Aorta (tissue), 5 donors: ENCODE measurements around the gene ADPRH. TPM values are rescaled to one million over a fixed set of nuclear protein-coding genes. Genes with fewer than 3 reads are reported as not detected.
A peak's percentile ranks its signal among the peaks of the same experiment; 100 is the strongest.

ENCODE experiments used
- ATAC-seq: fragments of 200-7000 bp; cut with Tn5 transposase; one replicate; pipeline ENCODE4 v1.9.1; 2022; ENCODE audit warnings: moderate library complexity; ENCODE audit not compliant: low FRiP score
- DNase-seq, 2 donors: peaks; one replicate each; pipeline ENCODE4 v3.0.0-alpha.2; 2020
- H3K27ac ChIP-seq, 2 donors: one replicate each; pipeline ENCODE4 v1.5.1; 2013; ENCODE audit warnings: low read length in 2 of 2, mild to moderate bottlenecking in 2 of 2, moderate library complexity in 2 of 2, control low read depth in 1 of 2, inconsistent platforms in 1 of 2, low read depth in 1 of 2
- H3K27me3 ChIP-seq, 2 donors: one replicate each; pipeline ENCODE4 v1.6.1; 2013; ENCODE audit warnings: control low read depth in 1 of 2, low read length in 1 of 2, mild to moderate bottlenecking in 1 of 2, moderate library complexity in 1 of 2; ENCODE audit not compliant: insufficient read depth in 2 of 2, control insufficient read depth in 1 of 2
- H3K36me3 ChIP-seq, 2 donors: one replicate each; pipeline ENCODE4 v1.6.1; 2013; ENCODE audit warnings: control low read depth in 1 of 2, low read length in 1 of 2, mild to moderate bottlenecking in 1 of 2; ENCODE audit not compliant: insufficient read depth in 2 of 2, control insufficient read depth in 1 of 2
- H3K4me1 ChIP-seq, 2 donors: one replicate each; pipeline ENCODE4 v1.6.1; 2013; ENCODE audit warnings: low read length in 2 of 2, control low read depth in 1 of 2, mild to moderate bottlenecking in 1 of 2, moderate library complexity in 1 of 2; ENCODE audit not compliant: insufficient read depth in 2 of 2, control insufficient read depth in 1 of 2
- H3K4me3 ChIP-seq, 2 donors: one replicate each; pipeline ENCODE4 v1.5.1; 2013; ENCODE audit warnings: low read length in 2 of 2, control low read depth in 1 of 2, mild to moderate bottlenecking in 1 of 2
- H3K9me3 ChIP-seq: one replicate; pipeline ENCODE4 v1.6.1; 2013; ENCODE audit warnings: mild to moderate bottlenecking, low read length; ENCODE audit not compliant: control insufficient read depth
- WGBS, 2 donors: extraction: QIAGEN DNeasy Blood & Tissue Kit; methylation state at CpG; one replicate each; pipeline ENCODE4 v1.1.7; 2013; 5-methylcytosine and 5-hydroxymethylcytosine counted together
- intact Hi-C, 2 donors: fragments of 100-400 bp; cut with DNase I; formaldehyde crosslinking; loops; one replicate each; pipeline versions ENCODE4 v1.14.2 to v1.15.0; 2022
- polyA plus RNA-seq, 2 donors: library from polyadenylated mRNA; stranded (reverse); fragments of 200-250 nt; gene quantifications; one replicate each; pipeline ENCODE4 v1.2.3, GENCODE V29; 2013
- total RNA-seq, 2 donors: library from RNA; stranded (reverse); fragmentation: NEBNext Ultra II Directional; extraction: Animal tissue kit (Norgen Biotek cat#: 25700); gene quantifications; one replicate each; pipeline ENCODE4 v1.2.1, GENCODE V29; 2021
- donor health status: healthy with polysubstance abuse.
- donor health status: Bipolar disorder and iron deficiency.
- donor health status: DM: no; HTN: no; CAD: no.
- donor health status: DM: no; HTN: no; CAD: no.
- donor health status: DM: yes; HTN: yes; CAD: no.

Gene ADPRH
- total and polyA plus RNA-seq, 4 donors = 5.6 to 13.9 (median 10.5) TPM

GRCh38 chr3:119626196-119626595, 46.9 kb downstream of the ADPRH start:
- ATAC-seq (peak; percentile 4), DNase-seq (no peak)
- 57 to 70% methylated on average over 1 of the region's 1 CpG for WGBS, 2 donors
- H3K4me3 ChIP-seq = no peak overlapping the region
- H3K27me3 ChIP-seq = no peaks in the 10 kb centered on the region
- peaks cover 0 to 3% of the 10 kb centered on the region in 2 donors for H3K4me1 ChIP-seq
- no peaks in the 10 kb centered on the region for H3K36me3 ChIP-seq
- intact Hi-C loops = loop anchor here in 1 of 2 donors (5.0 kb wide), 1 partner anchor 49 kb away; the partner anchor contains the start of gene ADPRH
- peaks cover 2% of the 10 kb centered on the region for H3K9me3 ChIP-seq
- H3K27ac ChIP-seq = no peak overlapping the region

- intact Hi-C loops = loop anchor here in 1 of 2 donors (5.0 kb wide), 1 partner anchor 50 kb away; the partner anchor contains the start of gene ADPRH
- H3K4me1 ChIP-seq = peaks cover 0 to 3% of the 10 kb centered on the region in 2 donors
- WGBS, 2 donors = 53 to 56% methylated on average over 8 of the region's 8 CpGs
These were observed 48.2 kb downstream of the ADPRH start for GRCh38 chr3:119627461-119627860.

GRCh38 chr3:119628390-119628789, 49.1 kb downstream of the ADPRH start:
- ATAC-seq (no peak), DNase-seq (no peak)
- Histone ChIP-seq H3K4me3 (no peak overlapping the region), H3K9me3 (peaks cover 2% of the 10 kb centered on the region), H3K36me3 (no peaks in the 10 kb centered on the region), H3K27ac (peak overlapping the region in 1 of 2 donors; percentile 42), H3K27me3 (no peaks in the 10 kb centered on the region), H3K4me1 (peaks cover 0 to 3% of the 10 kb centered on the region in 2 donors)
- intact Hi-C loops = loop anchor here in 1 of 2 donors (5.0 kb wide), 1 partner anchor 51 kb away; the partner anchor contains the start of gene ADPRH
- 93 to 97% methylated on average over 4 of the region's 4 CpGs for WGBS, 2 donors

More at GRCh38 chr3:119627461-119627860, 48.2 kb downstream of the ADPRH start:
- H3K9me3 ChIP-seq = peaks cover 2% of the 10 kb centered on the region
- no peak for ATAC-seq
- H3K27me3 ChIP-seq = no peaks in the 10 kb centered on the region
- DNase-seq = peak in 1 of 2 donors; percentile 80
- peak overlapping the region in 1 of 2 donors; percentile 49 for H3K27ac ChIP-seq
- no peaks in the 10 kb centered on the region for H3K36me3 ChIP-seq
- H3K4me3 ChIP-seq = no peak overlapping the region

- H3K4me1 ChIP-seq = peaks cover 0 to 3% of the 10 kb centered on the region in 2 donors
- H3K4me3 ChIP-seq = no peak overlapping the region
- no peak for DNase-seq
- H3K27ac ChIP-seq = peak overlapping the region in 1 of 2 donors; percentile 54
- H3K36me3 ChIP-seq = no peaks in the 10 kb centered on the region
- peaks cover 2% of the 10 kb centered on the region for H3K9me3 ChIP-seq
- H3K27me3 ChIP-seq = no peaks in the 10 kb centered on the region
- 34 to 39% methylated on average over 1 of the region's 1 CpG for WGBS, 2 donors
- ATAC-seq = no peak
- intact Hi-C loops = loop anchor here in 1 of 2 donors (5.0 kb wide), 1 partner anchor 52 kb away; the partner anchor contains the start of gene ADPRH
These were observed 49.6 kb downstream of the ADPRH start for GRCh38 chr3:119628816-119629445.

GRCh38 chr3:119630128-119630879, 51.0 kb downstream of the ADPRH start:
- ATAC-seq = peak; percentile 58
- intact Hi-C loops = no loop called here
- Histone ChIP-seq H3K4me1 (peaks cover 0 to 3% of the 10 kb centered on the region in 2 donors), H3K4me3 (no peak overlapping the region), H3K36me3 (no peaks in the 10 kb centered on the region), H3K9me3 (no peaks in the 10 kb centered on the region), H3K27me3 (no peaks in the 10 kb centered on the region), H3K27ac (no peak overlapping the region)
- WGBS, 2 donors = 60 to 63% methylated on average over 8 of the region's 8 CpGs
- no peak for DNase-seq

- ATAC-seq = peak; percentile 17
- WGBS, 2 donors = 89 to 91% methylated on average over 7 of the region's 7 CpGs
- H3K4me1 ChIP-seq = peaks cover 0 to 3% of the 10 kb centered on the region in 2 donors
- no peak for DNase-seq
- no peaks in the 10 kb centered on the region for H3K9me3 ChIP-seq
- no peak overlapping the region for H3K27ac ChIP-seq
- intact Hi-C loops = no loop called here
- no peaks in the 10 kb centered on the region for H3K36me3 ChIP-seq
- no peaks in the 10 kb centered on the region for H3K27me3 ChIP-seq
- no peak overlapping the region for H3K4me3 ChIP-seq
These were observed 51.6 kb downstream of the ADPRH start for GRCh38 chr3:119630880-119631329.

GRCh38 chr3:119631516-119631915, 52.2 kb downstream of the ADPRH start:
- Histone ChIP-seq H3K9me3 (no peaks in the 10 kb centered on the region), H3K27ac (no peak overlapping the region), H3K36me3 (no peaks in the 10 kb centered on the region), H3K4me3 (no peak overlapping the region), H3K27me3 (no peaks in the 10 kb centered on the region), H3K4me1 (peaks cover 0 to 3% of the 10 kb centered on the region in 2 donors)
- DNase-seq (no peak), ATAC-seq (no peak)
- intact Hi-C loops = no loop called here
- WGBS, 2 donors = 7 to 8% methylated on average over 3 of the region's 3 CpGs

- Histone ChIP-seq H3K36me3 (no peaks in the 10 kb centered on the region), H3K4me3 (no peak overlapping the region), H3K27me3 (no peaks in the 10 kb centered on the region), H3K27ac (no peak overlapping the region), H3K9me3 (no peaks in the 10 kb centered on the region), H3K4me1 (peaks cover 0 to 3% of the 10 kb centered on the region in 2 donors)
- 82 to 86% methylated on average over 4 of the region's 4 CpGs for WGBS, 2 donors
- ATAC-seq (no peak), DNase-seq (no peak)
- intact Hi-C loops = no loop called here
These were observed 52.9 kb downstream of the ADPRH start for GRCh38 chr3:119632216-119632615.
